ENCODE measurements around the gene WNT7A.

Gene WNT7A

DNA sequence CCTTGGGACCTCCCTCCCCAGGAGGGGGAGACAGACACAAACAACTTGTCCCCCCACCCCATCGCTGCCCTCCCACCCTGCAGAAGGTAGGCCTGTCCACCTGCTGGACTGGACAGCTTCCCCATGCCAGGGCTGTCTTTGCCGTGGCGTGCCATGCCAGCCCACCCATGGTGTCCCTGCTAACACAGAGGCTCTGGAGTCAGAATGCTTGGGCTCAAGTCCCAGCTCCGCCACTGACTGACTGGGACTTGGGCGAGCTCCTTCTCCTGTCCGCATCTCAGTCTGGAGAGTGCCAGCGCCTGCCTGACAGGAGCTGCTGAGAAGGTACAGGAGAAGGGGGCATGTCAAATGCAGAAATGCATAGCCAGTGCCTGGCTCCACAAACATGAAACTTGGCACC, 23.9 kb downstream of the WNT7A start:
- Histone ChIP-seq H3K4me1 (ENCODE audit: insufficient read depth, low read length, poor library complexity, severe bottlenecking) (no peaks in the 10 kb centered on the region), H3K36me3 (ENCODE audit: insufficient read depth, low read length) (no peaks in the 10 kb centered on the region), H3K79me2 (ENCODE audit: insufficient read depth, low read length) (no peaks in the 10 kb centered on the region), H3K4me2 (ENCODE audit: low read depth, low read length, poor library complexity, severe bottlenecking) (no peak overlapping the region), H4K20me1 (ENCODE audit: insufficient read depth, low read length, poor library complexity, severe bottlenecking) (no peaks in the 10 kb centered on the region), H2AFZ (ENCODE audit: low read length) (no peak overlapping the region), H3K9me2 (replicated peaks; ENCODE audit: low read depth, low read length) (no peaks in the 10 kb centered on the region), H3K27me3 (ENCODE audit: insufficient read depth, low read length, poor library complexity, severe bottlenecking) (no peaks in the 10 kb centered on the region), H3K9ac (ENCODE audit: low read depth, low read length, poor library complexity, severe bottlenecking) (no peak overlapping the region), H3K9me3 (ENCODE audit: insufficient read depth, low read depth, low read length) (no peaks in the 10 kb centered on the region), H3K4me3 (ENCODE audit: low read length, poor library complexity, severe bottlenecking) (no peak overlapping the region), H3F3A (ENCODE audit: low read depth) (no peaks in the 10 kb centered on the region)
- TF ChIP-seq, protein P1, sequence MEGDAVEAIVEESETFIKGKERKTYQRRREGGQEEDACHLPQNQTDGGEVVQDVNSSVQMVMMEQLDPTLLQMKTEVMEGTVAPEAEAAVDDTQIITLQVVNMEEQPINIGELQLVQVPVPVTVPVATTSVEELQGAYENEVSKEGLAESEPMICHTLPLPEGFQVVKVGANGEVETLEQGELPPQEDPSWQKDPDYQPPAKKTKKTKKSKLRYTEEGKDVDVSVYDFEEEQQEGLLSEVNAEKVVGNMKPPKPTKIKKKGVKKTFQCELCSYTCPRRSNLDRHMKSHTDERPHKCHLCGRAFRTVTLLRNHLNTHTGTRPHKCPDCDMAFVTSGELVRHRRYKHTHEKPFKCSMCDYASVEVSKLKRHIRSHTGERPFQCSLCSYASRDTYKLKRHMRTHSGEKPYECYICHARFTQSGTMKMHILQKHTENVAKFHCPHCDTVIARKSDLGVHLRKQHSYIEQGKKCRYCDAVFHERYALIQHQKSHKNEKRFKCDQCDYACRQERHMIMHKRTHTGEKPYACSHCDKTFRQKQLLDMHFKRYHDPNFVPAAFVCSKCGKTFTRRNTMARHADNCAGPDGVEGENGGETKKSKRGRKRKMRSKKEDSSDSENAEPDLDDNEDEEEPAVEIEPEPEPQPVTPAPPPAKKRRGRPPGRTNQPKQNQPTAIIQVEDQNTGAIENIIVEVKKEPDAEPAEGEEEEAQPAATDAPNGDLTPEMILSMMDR (conservative IDR thresholded peaks at IDR 0.05; ENCODE audit: low read length), result no peak
- TF ChIP-seq EZH2phosphoT487 (IDR thresholded peaks at IDR 0.05; ENCODE audit: borderline replicate concordance), result no peak

DNA sequence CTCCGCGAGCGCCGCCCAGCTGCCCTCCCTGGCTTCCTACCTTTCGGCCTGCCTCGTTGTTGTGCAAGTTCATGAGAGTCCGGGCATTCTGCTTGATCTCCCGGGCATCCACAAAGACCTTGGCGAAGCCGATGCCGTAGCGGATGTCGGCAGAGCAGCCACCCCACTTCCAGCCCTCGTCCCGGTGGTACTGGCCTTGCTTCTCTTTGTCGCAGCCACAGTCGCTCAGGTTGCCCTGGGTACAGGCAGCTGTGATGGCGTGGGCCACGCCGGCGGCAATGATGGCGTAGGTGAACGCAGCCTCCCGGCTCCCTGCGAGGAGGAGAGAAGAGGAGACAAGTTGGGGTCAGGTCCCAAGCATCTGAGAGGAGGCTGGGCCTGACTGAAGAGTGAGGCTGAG, 25.4 kb downstream of the WNT7A start:
- H3K4me3 ChIP-seq (ENCODE audit: low read length, poor library complexity, severe bottlenecking), result no peak overlapping the region
- H3F3A ChIP-seq (ENCODE audit: low read depth), result no peaks in the 10 kb centered on the region
- no peaks in the 10 kb centered on the region for H3K79me2 ChIP-seq (ENCODE audit: insufficient read depth, low read length)
- H3K9me2 ChIP-seq (replicated peaks; ENCODE audit: low read depth, low read length), result no peaks in the 10 kb centered on the region
- no peaks in the 10 kb centered on the region for H3K27me3 ChIP-seq (ENCODE audit: insufficient read depth, low read length, poor library complexity, severe bottlenecking)
- no peaks in the 10 kb centered on the region for H3K4me1 ChIP-seq (ENCODE audit: insufficient read depth, low read length, poor library complexity, severe bottlenecking)
- no peak overlapping the region for H2AFZ ChIP-seq (ENCODE audit: low read length)
- H3K36me3 ChIP-seq (ENCODE audit: insufficient read depth, low read length), result no peaks in the 10 kb centered on the region
- H3K4me2 ChIP-seq (ENCODE audit: low read depth, low read length, poor library complexity, severe bottlenecking), result no peak overlapping the region
- no peaks in the 10 kb centered on the region for H3K9me3 ChIP-seq (ENCODE audit: insufficient read depth, low read depth, low read length)
- TF ChIP-seq, protein P1 (conservative IDR thresholded peaks at IDR 0.05; ENCODE audit: low read length), result no peak
- no peak for TF ChIP-seq EZH2phosphoT487 (IDR thresholded peaks at IDR 0.05; ENCODE audit: borderline replicate concordance)
- H4K20me1 ChIP-seq (ENCODE audit: insufficient read depth, low read length, poor library complexity, severe bottlenecking), result no peaks in the 10 kb centered on the region
- no peak overlapping the region for H3K9ac ChIP-seq (ENCODE audit: low read depth, low read length, poor library complexity, severe bottlenecking)

DNA sequence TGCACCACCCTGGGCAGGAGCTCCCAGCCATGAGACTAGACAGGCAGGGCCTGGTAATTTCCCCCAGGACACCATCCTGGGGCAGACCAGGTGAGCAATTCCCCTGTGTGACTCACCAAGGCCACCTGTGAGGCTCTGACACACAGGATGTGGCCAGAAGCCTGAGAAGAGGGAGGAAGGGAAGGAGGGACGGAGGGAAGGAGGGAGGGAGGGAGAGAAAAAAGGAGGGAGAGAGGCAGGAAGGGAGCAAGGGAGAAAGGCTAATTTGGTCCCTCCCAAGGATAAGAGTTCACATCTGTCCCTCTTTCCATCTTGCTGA, 25.9 kb downstream of the WNT7A start:
- Histone ChIP-seq H2AFZ (ENCODE audit: low read length) (no peak overlapping the region), H3K9ac (ENCODE audit: low read depth, low read length, poor library complexity, severe bottlenecking) (no peak overlapping the region), H3F3A (ENCODE audit: low read depth) (no peaks in the 10 kb centered on the region), H3K4me3 (ENCODE audit: low read length, poor library complexity, severe bottlenecking) (no peak overlapping the region), H3K27me3 (ENCODE audit: insufficient read depth, low read length, poor library complexity, severe bottlenecking) (no peaks in the 10 kb centered on the region), H3K79me2 (ENCODE audit: insufficient read depth, low read length) (no peaks in the 10 kb centered on the region), H3K36me3 (ENCODE audit: insufficient read depth, low read length) (no peaks in the 10 kb centered on the region), H3K9me3 (ENCODE audit: insufficient read depth, low read depth, low read length) (no peaks in the 10 kb centered on the region), H3K9me2 (replicated peaks; ENCODE audit: low read depth, low read length) (no peaks in the 10 kb centered on the region), H3K4me1 (ENCODE audit: insufficient read depth, low read length, poor library complexity, severe bottlenecking) (no peaks in the 10 kb centered on the region), H3K4me2 (ENCODE audit: low read depth, low read length, poor library complexity, severe bottlenecking) (no peak overlapping the region), H4K20me1 (ENCODE audit: insufficient read depth, low read length, poor library complexity, severe bottlenecking) (no peaks in the 10 kb centered on the region)
- TF ChIP-seq, protein P1 (conservative IDR thresholded peaks at IDR 0.05; ENCODE audit: low read length), result no peak
